Ectodermal cell (in vitro differentiated cells): ENCODE results near the gene LRP5.
A peak's percentile ranks its signal among the peaks of the same experiment; 100 is the strongest.

Experiments used
- H3K27ac ChIP-seq: 2 replicates; pipeline ENCODE4 v1.7.0; 2013; ENCODE audit warnings: mild to moderate bottlenecking, low read depth, low read length; ENCODE audit not compliant: insufficient read depth, poor library complexity, severe bottlenecking
- H3K27me3 ChIP-seq: 2 replicates; pipeline ENCODE4 v1.7.0; 2013; ENCODE audit warnings: mild to moderate bottlenecking, low read length; ENCODE audit not compliant: insufficient read depth, control insufficient read depth, poor library complexity, severe bottlenecking
- H3K36me3 ChIP-seq: one replicate; pipeline ENCODE4 v1.7.0; 2013; ENCODE audit warnings: low read length; ENCODE audit not compliant: control insufficient read depth, insufficient read depth
- H3K4me1 ChIP-seq: one replicate; pipeline ENCODE4 v1.7.0; 2013; ENCODE audit warnings: low read length; ENCODE audit not compliant: control insufficient read depth, insufficient read depth
- H3K4me3 ChIP-seq: 2 replicates; pipeline ENCODE4 v1.7.0; 2013; ENCODE audit warnings: low read depth, low read length, control low read depth; ENCODE audit not compliant: insufficient read depth
- H3K9me3 ChIP-seq: 2 replicates; pipeline ENCODE4 v1.7.0; 2013; ENCODE audit warnings: mild to moderate bottlenecking, low read length, moderate library complexity; ENCODE audit not compliant: control insufficient read depth
- WGBS, 2 experiments: methylation state at CpG; one replicate each; pipeline ENCODE4 v1.1.7; 2013; ENCODE audit warnings: missing lambda C conversion rate in 2 of 2; 5-methylcytosine and 5-hydroxymethylcytosine counted together

The LRP5 gene

GRCh38 chr11:68328374-68329091 lies 16.1 kb downstream of the LRP5 start:
- H3K4me3 ChIP-seq: no peak overlapping the region
- 45 to 46% methylated on average over 25 of the region's 25 CpGs for WGBS, 2 experiments

GRCh38 chr11:68329536-68329935 lies 17.1 kb downstream of the LRP5 start:
- H3K9me3 ChIP-seq: no peaks in the 10 kb centered on the region
- 92 to 96% methylated on average over 7 of the region's 7 CpGs for WGBS, 2 experiments
- peaks cover 49% of the 10 kb centered on the region for H3K4me1 ChIP-seq
- no peaks in the 10 kb centered on the region for H3K36me3 ChIP-seq
- no peak overlapping the region for H3K27ac ChIP-seq
- H3K27me3 ChIP-seq: no peaks in the 10 kb centered on the region
- H3K4me3 ChIP-seq: no peak overlapping the region

More at GRCh38 chr11:68328374-68329091, 16.1 kb downstream of the LRP5 start:
- H3K27ac ChIP-seq: peak overlapping the region; percentile 69
- peaks cover 49% of the 10 kb centered on the region for H3K4me1 ChIP-seq
- no peaks in the 10 kb centered on the region for H3K36me3 ChIP-seq
- H3K27me3 ChIP-seq: no peaks in the 10 kb centered on the region
- no peaks in the 10 kb centered on the region for H3K9me3 ChIP-seq

GRCh38 chr11:68329978-68330699 lies 17.7 kb downstream of the LRP5 start:
- H3K4me3 ChIP-seq: no peak overlapping the region
- peaks cover 46% of the 10 kb centered on the region for H3K4me1 ChIP-seq
- 75 to 77% methylated on average over 13 of the region's 13 CpGs for WGBS, 2 experiments
- no peaks in the 10 kb centered on the region for H3K36me3 ChIP-seq
- H3K27me3 ChIP-seq: no peaks in the 10 kb centered on the region
- no peak overlapping the region for H3K27ac ChIP-seq
- H3K9me3 ChIP-seq: no peaks in the 10 kb centered on the region

- Histone ChIP-seq H3K36me3 (no peaks in the 10 kb centered on the region), H3K4me1 (peaks cover 42% of the 10 kb centered on the region), H3K4me3 (no peak overlapping the region), H3K9me3 (no peaks in the 10 kb centered on the region), H3K27ac (no peak overlapping the region), H3K27me3 (no peaks in the 10 kb centered on the region)
- 78 to 80% methylated on average over 16 of the region's 16 CpGs for WGBS, 2 experiments
Measured at GRCh38 chr11:68330700-68331337, 18.4 kb downstream of the LRP5 start.

- Histone ChIP-seq H3K4me1 (peaks cover 39% of the 10 kb centered on the region), H3K27me3 (no peaks in the 10 kb centered on the region), H3K27ac (no peak overlapping the region), H3K4me3 (no peak overlapping the region), H3K9me3 (no peaks in the 10 kb centered on the region), H3K36me3 (no peaks in the 10 kb centered on the region)
- 78 to 80% methylated on average over 14 of the region's 14 CpGs for WGBS, 2 experiments
Measured at GRCh38 chr11:68331338-68331947, 19.1 kb downstream of the LRP5 start.

GRCh38 chr11:68332186-68332585 lies 19.8 kb downstream of the LRP5 start:
- Histone ChIP-seq H3K36me3 (no peaks in the 10 kb centered on the region), H3K4me3 (no peak overlapping the region), H3K27me3 (no peaks in the 10 kb centered on the region), H3K27ac (no peak overlapping the region), H3K4me1 (peaks cover 31% of the 10 kb centered on the region), H3K9me3 (no peaks in the 10 kb centered on the region)
- 89 to 91% methylated on average over 9 of the region's 9 CpGs for WGBS, 2 experiments

GRCh38 chr11:68333173-68333572 lies 20.8 kb downstream of the LRP5 start:
- peaks cover 22% of the 10 kb centered on the region for H3K4me1 ChIP-seq
- 93 to 96% methylated on average over 4 of the region's 4 CpGs for WGBS, 2 experiments

GRCh38 chr11:68334923-68335322 lies 22.5 kb downstream of the LRP5 start:
- Histone ChIP-seq H3K27ac (no peak overlapping the region), H3K9me3 (no peaks in the 10 kb centered on the region)
- 91% methylated on average over 4 of the region's 4 CpGs for WGBS, 2 experiments

More at GRCh38 chr11:68333173-68333572, 20.8 kb downstream of the LRP5 start:
- Histone ChIP-seq H3K9me3 (no peaks in the 10 kb centered on the region), H3K27me3 (no peaks in the 10 kb centered on the region), H3K27ac (no peak overlapping the region), H3K4me3 (no peak overlapping the region), H3K36me3 (no peaks in the 10 kb centered on the region)

GRCh38 chr11:68335683-68336082 lies 23.3 kb downstream of the LRP5 start:
- Histone ChIP-seq H3K36me3 (no peaks in the 10 kb centered on the region), H3K4me3 (no peak overlapping the region), H3K27ac (no peak overlapping the region), H3K27me3 (no peaks in the 10 kb centered on the region), H3K9me3 (no peaks in the 10 kb centered on the region), H3K4me1 (peaks cover 9% of the 10 kb centered on the region)
- WGBS, 2 experiments: 94 to 96% methylated on average over 8 of the region's 8 CpGs

More at GRCh38 chr11:68334923-68335322, 22.5 kb downstream of the LRP5 start:
- Histone ChIP-seq H3K4me1 (peaks cover 12% of the 10 kb centered on the region), H3K36me3 (no peaks in the 10 kb centered on the region), H3K27me3 (no peaks in the 10 kb centered on the region), H3K4me3 (no peak overlapping the region)

- Histone ChIP-seq H3K4me1 (peaks cover 19% of the 10 kb centered on the region), H3K36me3 (no peaks in the 10 kb centered on the region), H3K9me3 (no peaks in the 10 kb centered on the region), H3K4me3 (no peak overlapping the region), H3K27me3 (no peaks in the 10 kb centered on the region), H3K27ac (no peak overlapping the region)
- WGBS, 2 experiments: 84 to 86% methylated on average over 9 of the region's 9 CpGs
Measured at GRCh38 chr11:68336716-68337115, 24.3 kb downstream of the LRP5 start.
